ENCODE measurements around the gene PTGIR.

The PTGIR gene

DNA sequence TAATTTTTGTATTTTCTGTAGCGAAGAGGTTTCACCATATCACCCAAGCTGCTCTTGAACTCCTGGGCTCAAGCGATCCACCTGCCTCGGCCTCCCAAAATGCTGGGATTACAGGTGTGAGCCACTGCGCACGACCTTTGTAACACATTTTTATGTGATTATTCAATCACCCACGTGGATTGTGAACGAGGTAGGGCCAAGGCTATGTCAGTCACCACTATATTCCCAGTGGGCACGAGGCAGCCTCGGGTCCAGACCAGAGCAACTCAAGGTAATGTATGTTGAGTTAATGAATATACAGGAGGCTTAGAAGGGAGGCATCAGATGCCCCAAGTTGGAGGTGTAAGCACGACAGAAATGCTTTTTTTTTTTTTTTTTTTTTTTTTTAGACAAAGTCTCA, 8.9 kb downstream of the PTGIR start:
- ChIA-PET CTCF (interaction anchor here (1.0 to 13.9 kb wide), 8 partner anchors 10 to 107 kb away, joined by 3 to 172 read pairs (median 9); partner anchors contain the start of genes CALM3, DACT3 and PTGIR), POLR2A (interaction anchor here (0.7 kb wide), 1 partner anchor 12 kb away, joined by 3 read pairs; no protein-coding TSS in a partner anchor)
- WGBS (ENCODE audit: insufficient coverage): 89% methylated on average over 6 of the region's 10 CpGs
- H3K4me1 ChIP-seq (ENCODE audit: control extremely low read depth in 1 of 4, control insufficient read depth in 4 of 4, insufficient read depth in 4 of 4, low read length in 3 of 4): peaks cover 3 to 65% (median 59%) of the 10 kb centered on the region in 4 experiments
- peaks cover 0 to 2% (median 0%) of the 10 kb centered on the region in 4 experiments for H3K36me3 ChIP-seq (ENCODE audit: control insufficient read depth in 4 of 4, insufficient read depth in 4 of 4, low read length in 3 of 4)
- no peak for DNase-seq
- H3K27me3 ChIP-seq (replicated peaks in 2 of 5; ENCODE audit: control insufficient read depth in 4 of 5, insufficient read depth in 5 of 5, low read length in 4 of 5): no peaks in the 10 kb centered on the region
- H3K27ac ChIP-seq (ENCODE audit: insufficient read depth in 1 of 2, low read depth in 1 of 2, low read length in 2 of 2, poor library complexity in 1 of 2, severe bottlenecking in 2 of 2): no peak overlapping the region
- H3K4me3 ChIP-seq (ENCODE audit: control insufficient read depth in 1 of 7, extremely low read depth in 1 of 7, insufficient read depth in 4 of 7, low read depth in 2 of 7, low read length in 6 of 7): no peak overlapping the region
- H3K9me3 ChIP-seq (ENCODE audit: control extremely low read depth in 1 of 5, control insufficient read depth in 4 of 5, insufficient read depth in 2 of 5, low read depth in 1 of 5, low read length in 4 of 5): no peaks in the 10 kb centered on the region

DNA sequence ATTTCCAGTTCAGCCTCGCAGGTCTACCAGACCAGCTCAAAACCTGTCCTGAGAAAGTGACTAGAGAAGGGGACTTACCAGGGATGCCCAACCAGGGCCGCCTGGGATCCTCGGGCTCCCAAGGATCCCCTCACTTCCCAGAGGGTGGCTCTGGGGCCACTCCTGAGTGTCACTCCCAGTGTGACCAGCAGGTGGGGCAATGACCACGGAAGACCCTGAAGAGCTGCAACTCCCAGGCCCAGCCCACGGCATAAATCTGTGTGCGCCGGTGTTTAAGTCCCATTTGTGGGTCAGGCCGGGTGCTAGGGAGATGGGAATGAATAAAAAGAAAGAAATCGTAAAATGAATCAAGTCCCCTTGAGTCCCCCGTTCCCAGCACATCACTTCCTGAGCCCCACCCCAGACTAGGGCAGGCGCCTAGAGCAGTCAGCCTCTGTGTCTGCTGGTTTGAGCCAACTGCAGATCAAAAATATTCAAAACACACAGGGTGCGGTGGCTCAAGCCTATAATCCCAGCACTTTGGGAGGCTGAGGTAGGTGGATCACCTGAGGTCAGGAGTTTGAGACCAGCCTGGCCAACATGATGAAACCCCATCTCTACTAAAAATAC, 10.7 kb downstream of the PTGIR start:
- H3K9me3 ChIP-seq (ENCODE audit: control extremely low read depth in 1 of 5, control insufficient read depth in 4 of 5, insufficient read depth in 2 of 5, low read depth in 1 of 5, low read length in 4 of 5): no peaks in the 10 kb centered on the region
- POLR2A ChIA-PET: interaction anchor here (0.6 kb wide), 1 partner anchor 95 kb away, joined by 4 read pairs; no protein-coding TSS in a partner anchor
- no peak overlapping the region for H3K27ac ChIP-seq (ENCODE audit: insufficient read depth in 1 of 2, low read depth in 1 of 2, low read length in 2 of 2, poor library complexity in 1 of 2, severe bottlenecking in 2 of 2)
- DNase-seq: peak; percentile 71 to 83 (median 78)
- peaks cover 0 to 17% (median 15%) of the 10 kb centered on the region in 4 experiments for H3K36me3 ChIP-seq (ENCODE audit: control insufficient read depth in 4 of 4, insufficient read depth in 4 of 4, low read length in 3 of 4)
- no peaks in the 10 kb centered on the region for H3K27me3 ChIP-seq (replicated peaks in 2 of 5; ENCODE audit: control insufficient read depth in 4 of 5, insufficient read depth in 5 of 5, low read length in 4 of 5)
- 4% methylated on average over 4 of the region's 12 CpGs for WGBS (ENCODE audit: insufficient coverage)
- H3K4me1 ChIP-seq (ENCODE audit: control extremely low read depth in 1 of 4, control insufficient read depth in 4 of 4, insufficient read depth in 4 of 4, low read length in 3 of 4): peaks cover 0 to 56% (median 51%) of the 10 kb centered on the region in 4 experiments
- CTCF ChIA-PET: interaction anchor here (0.6 to 13.9 kb wide), 15 partner anchors 8 to 128 kb away, joined by 3 to 172 read pairs (median 3); partner anchors contain the start of genes DACT3 and PTGIR
- no peak overlapping the region for H3K4me3 ChIP-seq (ENCODE audit: control insufficient read depth in 1 of 7, extremely low read depth in 1 of 7, insufficient read depth in 4 of 7, low read depth in 2 of 7, low read length in 6 of 7)

DNA sequence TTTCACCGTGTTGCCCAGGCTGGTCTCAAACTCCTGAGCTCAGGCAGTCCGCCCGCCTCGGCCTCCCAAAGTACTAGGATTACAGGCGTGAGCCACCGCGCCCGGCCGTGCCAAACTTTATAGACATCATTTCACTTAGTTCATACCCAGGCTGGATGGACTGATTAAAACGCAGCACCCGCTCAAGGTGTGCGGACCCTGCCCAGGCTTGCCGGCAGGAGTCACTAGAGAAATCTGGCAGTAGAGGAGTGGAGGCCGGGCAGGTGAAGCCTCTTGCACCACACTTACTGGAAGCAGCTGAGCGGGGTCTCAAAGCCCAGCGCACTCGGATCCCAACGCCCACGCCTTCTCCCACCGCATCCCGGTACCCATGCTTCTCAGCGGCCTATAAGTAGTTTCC, 11.4 kb downstream of the PTGIR start:
- H3K27ac ChIP-seq (ENCODE audit: insufficient read depth in 1 of 2, low read depth in 1 of 2, low read length in 2 of 2, poor library complexity in 1 of 2, severe bottlenecking in 2 of 2): no peak overlapping the region
- no peak for DNase-seq
- H3K4me1 ChIP-seq (ENCODE audit: control extremely low read depth in 1 of 4, control insufficient read depth in 4 of 4, insufficient read depth in 4 of 4, low read length in 3 of 4): peaks cover 0 to 50% (median 44%) of the 10 kb centered on the region in 4 experiments
- CTCF ChIA-PET: interaction anchor here (0.6 to 13.9 kb wide), 12 partner anchors 8 to 129 kb away, joined by 3 to 172 read pairs (median 4); partner anchors contain the start of genes DACT3 and PTGIR
- peaks cover 3 to 24% (median 21%) of the 10 kb centered on the region in 4 experiments for H3K36me3 ChIP-seq (ENCODE audit: control insufficient read depth in 4 of 4, insufficient read depth in 4 of 4, low read length in 3 of 4)
- 96% methylated on average over 15 of the region's 22 CpGs for WGBS (ENCODE audit: insufficient coverage)
- POLR2A ChIA-PET: no interaction called here
- H3K27me3 ChIP-seq (replicated peaks in 2 of 5; ENCODE audit: control insufficient read depth in 4 of 5, insufficient read depth in 5 of 5, low read length in 4 of 5): no peaks in the 10 kb centered on the region
- no peaks in the 10 kb centered on the region for H3K9me3 ChIP-seq (ENCODE audit: control extremely low read depth in 1 of 5, control insufficient read depth in 4 of 5, insufficient read depth in 2 of 5, low read depth in 1 of 5, low read length in 4 of 5)
- H3K4me3 ChIP-seq (ENCODE audit: control insufficient read depth in 1 of 7, extremely low read depth in 1 of 7, insufficient read depth in 4 of 7, low read depth in 2 of 7, low read length in 6 of 7): no peak overlapping the region

DNA sequence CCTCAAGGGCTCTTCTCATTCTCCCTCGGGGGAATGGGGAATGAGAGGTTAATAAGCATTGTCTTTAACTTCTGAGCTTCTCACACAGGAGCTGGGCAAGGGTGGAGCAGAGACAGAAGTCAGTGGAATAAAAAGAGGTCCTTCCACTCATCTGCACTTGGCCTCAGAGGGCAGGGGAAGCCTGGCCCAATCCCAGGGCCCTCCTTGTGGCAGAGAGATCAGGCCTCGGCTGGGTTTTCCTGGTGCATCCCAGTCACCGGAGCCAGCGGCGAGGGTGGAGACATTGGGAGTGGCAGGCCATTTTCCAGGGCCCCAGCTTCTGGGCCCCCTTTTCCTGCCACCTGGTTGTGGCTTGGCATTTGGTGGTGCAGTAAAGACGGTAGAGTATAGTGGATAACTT, 13.1 kb downstream of the PTGIR start:
- Histone ChIP-seq H3K9me3 (ENCODE audit: control extremely low read depth in 1 of 5, control insufficient read depth in 4 of 5, insufficient read depth in 2 of 5, low read depth in 1 of 5, low read length in 4 of 5) (no peaks in the 10 kb centered on the region), H3K36me3 (ENCODE audit: control insufficient read depth in 4 of 4, insufficient read depth in 4 of 4, low read length in 3 of 4) (peaks cover 12 to 41% (median 38%) of the 10 kb centered on the region in 4 experiments), H3K4me1 (ENCODE audit: control extremely low read depth in 1 of 4, control insufficient read depth in 4 of 4, insufficient read depth in 4 of 4, low read length in 3 of 4) (peaks cover 0 to 38% (median 35%) of the 10 kb centered on the region in 4 experiments), H3K4me3 (ENCODE audit: control insufficient read depth in 1 of 7, extremely low read depth in 1 of 7, insufficient read depth in 4 of 7, low read depth in 2 of 7, low read length in 6 of 7) (no peak overlapping the region), H3K27me3 (replicated peaks in 2 of 5; ENCODE audit: control insufficient read depth in 4 of 5, insufficient read depth in 5 of 5, low read length in 4 of 5) (no peaks in the 10 kb centered on the region), H3K27ac (ENCODE audit: insufficient read depth in 1 of 2, low read depth in 1 of 2, low read length in 2 of 2, poor library complexity in 1 of 2, severe bottlenecking in 2 of 2) (no peak overlapping the region)
- no peak for DNase-seq
- WGBS (ENCODE audit: insufficient coverage): 10% methylated on average over 2 of the region's 6 CpGs
- ChIA-PET POLR2A (interaction anchor here (1.2 to 1.8 kb wide), 3 partner anchors 9 to 16 kb away, joined by 3 to 9 read pairs (median 6); partner anchors contain the start of gene CALM3), CTCF (interaction anchor here (0.9 to 13.9 kb wide), 10 partner anchors 9 to 116 kb away, joined by 3 to 172 read pairs (median 6); partner anchors contain the start of genes CALM3, DACT3, GNG8 and PTGIR)

GRCh38 chr19:46610851-46611770, 13.8 kb downstream of the PTGIR start:
- Histone ChIP-seq H3K27ac (ENCODE audit: insufficient read depth in 1 of 2, low read depth in 1 of 2, low read length in 2 of 2, poor library complexity in 1 of 2, severe bottlenecking in 2 of 2) (no peak overlapping the region), H3K36me3 (ENCODE audit: control insufficient read depth in 4 of 4, insufficient read depth in 4 of 4, low read length in 3 of 4) (peaks cover 12 to 48% (median 44%) of the 10 kb centered on the region in 4 experiments), H3K4me3 (ENCODE audit: control insufficient read depth in 1 of 7, extremely low read depth in 1 of 7, insufficient read depth in 4 of 7, low read depth in 2 of 7, low read length in 6 of 7) (peak overlapping the region in 1 of 7 experiments; percentile 3), H3K9me3 (ENCODE audit: control extremely low read depth in 1 of 5, control insufficient read depth in 4 of 5, insufficient read depth in 2 of 5, low read depth in 1 of 5, low read length in 4 of 5) (no peaks in the 10 kb centered on the region), H3K27me3 (replicated peaks in 2 of 5; ENCODE audit: control insufficient read depth in 4 of 5, insufficient read depth in 5 of 5, low read length in 4 of 5) (no peaks in the 10 kb centered on the region), H3K4me1 (ENCODE audit: control extremely low read depth in 1 of 4, control insufficient read depth in 4 of 4, insufficient read depth in 4 of 4, low read length in 3 of 4) (peaks cover 0 to 33% (median 29%) of the 10 kb centered on the region in 4 experiments)
- CTCF ChIA-PET: interaction anchor here (0.7 to 13.9 kb wide), 10 partner anchors 9 to 93 kb away, joined by 3 to 172 read pairs (median 6); partner anchors contain the start of genes CALM3, DACT3, GNG8 and PTGIR
- WGBS (ENCODE audit: insufficient coverage): 38% methylated on average over 13 of the region's 17 CpGs
- peak; percentile 73 to 78 (median 74) for DNase-seq
- POLR2A ChIA-PET: interaction anchor here (1.0 to 1.8 kb wide), 4 partner anchors 8 to 23 kb away, joined by 3 to 9 read pairs (median 4); partner anchors contain the start of gene CALM3

GRCh38 chr19:46610413-46610775, 14.5 kb downstream of the PTGIR start:
- Histone ChIP-seq H3K27me3 (replicated peaks in 2 of 5; ENCODE audit: control insufficient read depth in 4 of 5, insufficient read depth in 5 of 5, low read length in 4 of 5) (no peaks in the 10 kb centered on the region), H3K4me3 (ENCODE audit: control insufficient read depth in 1 of 7, extremely low read depth in 1 of 7, insufficient read depth in 4 of 7, low read depth in 2 of 7, low read length in 6 of 7) (no peak overlapping the region), H3K4me1 (ENCODE audit: control extremely low read depth in 1 of 4, control insufficient read depth in 4 of 4, insufficient read depth in 4 of 4, low read length in 3 of 4) (peaks cover 0 to 29% (median 24%) of the 10 kb centered on the region in 4 experiments), H3K9me3 (ENCODE audit: control extremely low read depth in 1 of 5, control insufficient read depth in 4 of 5, insufficient read depth in 2 of 5, low read depth in 1 of 5, low read length in 4 of 5) (no peaks in the 10 kb centered on the region), H3K36me3 (ENCODE audit: control insufficient read depth in 4 of 4, insufficient read depth in 4 of 4, low read length in 3 of 4) (peaks cover 18 to 55% (median 51%) of the 10 kb centered on the region in 4 experiments), H3K27ac (ENCODE audit: insufficient read depth in 1 of 2, low read depth in 1 of 2, low read length in 2 of 2, poor library complexity in 1 of 2, severe bottlenecking in 2 of 2) (no peak overlapping the region)
- POLR2A ChIA-PET: interaction anchor here (1.0 to 1.8 kb wide), 3 partner anchors 8 to 24 kb away, joined by 3 to 9 read pairs (median 3); no protein-coding TSS in a partner anchor
- CTCF ChIA-PET: interaction anchor here (1.1 to 13.9 kb wide), 6 partner anchors 8 to 94 kb away, joined by 3 to 172 read pairs (median 10); partner anchors contain the start of genes CALM3, DACT3 and PTGIR
- no CpG with 5 or more reads among the region's 5 CpGs for WGBS (ENCODE audit: insufficient coverage)
- no peak for DNase-seq

Measured in common myeloid progenitor, CD34-positive (primary cell).